H9 (cell line): Measurements from ENCODE around the gene NOD1. TPM values are rescaled to one million over a fixed set of nuclear protein-coding genes. Genes with fewer than 3 reads are reported as not detected.

Experiments
- DNase-seq: peaks from one replicate; pipeline ENCODE4 v3.0.0-alpha.2; 2017
- H2AFZ ChIP-seq: one replicate; pipeline ENCODE4 v1.6.1; 2013; ENCODE audit warnings: mild to moderate bottlenecking, low read length, control low read depth, moderate library complexity
- H2AK5ac ChIP-seq: 2 replicates; pipeline ENCODE4 v1.6.1; 2013; ENCODE audit warnings: low read length, control low read depth, mixed read lengths; ENCODE audit not compliant: insufficient read length
- H2BK120ac ChIP-seq: one replicate; pipeline ENCODE4 v1.6.1; 2013; ENCODE audit warnings: low read depth, mild to moderate bottlenecking, low read length, control low read depth, inconsistent platforms; ENCODE audit not compliant: poor library complexity, severe bottlenecking
- H2BK12ac ChIP-seq: 2 replicates; pipeline ENCODE4 v1.6.1; 2013; ENCODE audit warnings: low read length, control low read depth, mixed read lengths, low read depth; ENCODE audit not compliant: insufficient read length
- H2BK15ac ChIP-seq: 2 replicates; pipeline ENCODE4 v1.6.1; 2013; ENCODE audit warnings: low read depth, low read length, control low read depth
- H2BK20ac ChIP-seq: one replicate; pipeline ENCODE4 v1.6.1; 2013; ENCODE audit warnings: low read depth, mild to moderate bottlenecking, low read length, control low read depth, inconsistent platforms; ENCODE audit not compliant: poor library complexity, severe bottlenecking
- H2BK5ac ChIP-seq: 2 replicates; pipeline ENCODE4 v1.6.1; 2013; ENCODE audit warnings: low read length, control low read depth, mixed read lengths; ENCODE audit not compliant: insufficient read length
- H3K14ac ChIP-seq: 2 replicates; pipeline ENCODE4 v1.6.1; 2013; ENCODE audit warnings: low read length, control low read depth; ENCODE audit not compliant: insufficient read depth
- H3K18ac ChIP-seq: 2 replicates; pipeline ENCODE4 v1.6.1; 2013; ENCODE audit warnings: low read depth, mild to moderate bottlenecking, mixed read lengths, low read length, control low read depth; ENCODE audit not compliant: insufficient read length
- H3K23ac ChIP-seq: 2 replicates; pipeline ENCODE4 v1.6.1; 2013; ENCODE audit warnings: low read length, control low read depth, mixed read lengths, low read depth; ENCODE audit not compliant: insufficient read length
- H3K23me2 ChIP-seq: 2 replicates; pipeline ENCODE4 v1.6.1; 2013; ENCODE audit warnings: low read depth, mild to moderate bottlenecking, mixed read lengths, low read length, control low read depth; ENCODE audit not compliant: insufficient read length, poor library complexity, severe bottlenecking
- H3K27ac ChIP-seq: 2 replicates; pipeline ENCODE4 v1.5.1; 2013; ENCODE audit warnings: low read length, control low read depth, mixed read lengths, low read depth; ENCODE audit not compliant: insufficient read length
- H3K27me3 ChIP-seq: 2 replicates; pipeline ENCODE4 v1.6.1; 2013; ENCODE audit warnings: low read length, control low read depth, inconsistent platforms; ENCODE audit not compliant: insufficient read depth
- H3K4ac ChIP-seq: 2 replicates; pipeline ENCODE4 v1.6.1; 2013; ENCODE audit warnings: low read depth, mild to moderate bottlenecking, control low read depth, inconsistent platforms, low read length, moderate library complexity
- H3K4me1 ChIP-seq: 2 replicates; pipeline ENCODE4 v1.6.1; 2013; ENCODE audit warnings: low read length, control low read depth, inconsistent platforms; ENCODE audit not compliant: insufficient read depth
- H3K4me2 ChIP-seq: 2 replicates; pipeline ENCODE4 v1.6.1; 2013; ENCODE audit warnings: low read length, control low read depth, mixed read lengths; ENCODE audit not compliant: insufficient read length, insufficient read depth
- H3K56ac ChIP-seq: 2 replicates; pipeline ENCODE4 v1.6.1; 2013; ENCODE audit warnings: low read depth, mild to moderate bottlenecking, mixed read lengths, low read length, control low read depth; ENCODE audit not compliant: insufficient read length
- H3K79me1 ChIP-seq: 2 replicates; pipeline ENCODE4 v1.6.1; 2013; ENCODE audit warnings: low read depth, mild to moderate bottlenecking, moderate library complexity, low read length, control low read depth, inconsistent platforms; ENCODE audit not compliant: insufficient read depth, poor library complexity, severe bottlenecking
- H3K79me2 ChIP-seq: 2 replicates; pipeline ENCODE4 v1.6.1; 2013; ENCODE audit warnings: low read length, control low read depth, inconsistent platforms; ENCODE audit not compliant: insufficient read depth
- H3K9ac ChIP-seq: 2 replicates; pipeline ENCODE4 v1.6.1; 2013; ENCODE audit warnings: low read length, control low read depth, mixed read lengths; ENCODE audit not compliant: insufficient read length; ENCODE audit errors: extremely low read depth
- H3K9me3 ChIP-seq: one replicate; pipeline ENCODE4 v1.6.1; 2013; ENCODE audit warnings: low read depth, low read length, inconsistent platforms; ENCODE audit not compliant: control insufficient read depth
- H3T11ph ChIP-seq: one replicate; pipeline ENCODE4 v1.6.1; 2013; ENCODE audit warnings: mild to moderate bottlenecking, low read length, control low read depth, inconsistent platforms
- H4K20me1 ChIP-seq: one replicate; pipeline ENCODE4 v1.6.1; 2013; ENCODE audit not compliant: control insufficient read depth, insufficient read length, insufficient read depth
- H4K5ac ChIP-seq: 2 replicates; pipeline ENCODE4 v1.6.1; 2013; ENCODE audit warnings: low read depth, mild to moderate bottlenecking, mixed read lengths, low read length, control low read depth; ENCODE audit not compliant: insufficient read length
- H4K8ac ChIP-seq: replicated peaks from 2 replicates; pipeline ENCODE4 v1.6.1; 2013; ENCODE audit warnings: low read length, control low read depth, mixed read lengths, low read depth; ENCODE audit not compliant: insufficient read length
- H4K91ac ChIP-seq: 2 replicates; pipeline ENCODE4 v1.6.1; 2013; ENCODE audit warnings: low read depth, mild to moderate bottlenecking, moderate library complexity, mixed read lengths, low read length, control low read depth; ENCODE audit not compliant: insufficient read length
- H3K27ac Mint-ChIP-seq, 3 experiments: 2 replicates in 2 of 3; 3 replicates in 1 of 3; pipeline ENCODE4 v1.8.0; 2020 to 2021; ENCODE audit warnings: mixed read lengths in 3 of 3, mild to moderate bottlenecking in 1 of 3, moderate library complexity in 1 of 3
- H3K27me3 Mint-ChIP-seq: 2 replicates; pipeline ENCODE4 v1.8.0; 2021; ENCODE audit warnings: low read depth, mild to moderate bottlenecking, moderate library complexity, mixed read lengths
- H3K36me3 Mint-ChIP-seq, 3 experiments: 2 replicates in 2 of 3; 3 replicates in 1 of 3; pipeline ENCODE4 v1.8.0; 2020 to 2021; ENCODE audit warnings: low read depth in 3 of 3, mixed read lengths in 3 of 3; ENCODE audit not compliant: insufficient read depth in 1 of 3
- H3K4me1 Mint-ChIP-seq, 2 experiments: 2 replicates each; pipeline ENCODE4 v1.8.0; 2020; ENCODE audit warnings: mixed read lengths in 2 of 2
- H3K4me3 Mint-ChIP-seq, 2 experiments: 2 replicates in 1 of 2; 3 replicates in 1 of 2; pipeline ENCODE4 v1.8.0; 2020 to 2021; ENCODE audit warnings: mild to moderate bottlenecking in 2 of 2, mixed read lengths in 2 of 2, moderate library complexity in 1 of 2
- H3K9me3 Mint-ChIP-seq, 2 experiments: 2 replicates in 1 of 2; 3 replicates in 1 of 2; pipeline ENCODE4 v1.8.0; 2020; ENCODE audit warnings: mild to moderate bottlenecking in 2 of 2, mixed read lengths in 2 of 2, moderate library complexity in 1 of 2
- CTCF ChIP-seq: fragments of 200-600 bp; sonication (generic); conservative IDR thresholded peaks from 3 replicates; pipeline ENCODE4 v1.8.0; 2021; ENCODE audit warnings: antibody characterized with exemption, mild to moderate bottlenecking
- WGBS: extraction: QIAGEN DNeasy Blood & Tissue Kit; methylation state at CpG from one replicate; pipeline ENCODE4 v1.1.7; 2013; ENCODE audit warnings: missing lambda C conversion rate, low lambda C conversion rate, mixed read lengths; ENCODE audit not compliant: insufficient read length; ENCODE audit errors: extremely low coverage; 5-methylcytosine and 5-hydroxymethylcytosine counted together
- total RNA-seq: library from RNA; stranded (reverse); gene quantifications from 2 replicates; pipeline ENCODE4 v1.2.1, GENCODE V29; 2021

Gene NOD1
- total RNA-seq, 1 experiment from 2014 or later, result 5.3 TPM

GRCh38 chr7:30476459-30477145 lies 2.0 kb downstream of the NOD1 start:
- no peak overlapping the region for H3K4me2 ChIP-seq
- H4K5ac ChIP-seq, result peak overlapping the region; percentile 25
- no peak overlapping the region for H2BK15ac ChIP-seq
- H3K4me1 ChIP-seq, result no peaks in the 10 kb centered on the region
- no peak overlapping the region for H3T11ph ChIP-seq
- no peak overlapping the region; a peak in 1 of 7 replicates for H3K27ac Mint-ChIP-seq
- no peaks in the 10 kb centered on the region for H4K20me1 ChIP-seq
- H2BK20ac ChIP-seq, result no peak overlapping the region
- H2BK12ac ChIP-seq, result no peak overlapping the region
- no CpG with 5 or more reads among the region's 10 CpGs for WGBS
- H2BK5ac ChIP-seq, result no peak overlapping the region
- no peak overlapping the region for H3K4me3 Mint-ChIP-seq
- H3K14ac ChIP-seq, result no peak overlapping the region
- peaks cover 9 to 11% of the 10 kb centered on the region in 2 experiments; a peak in 3 of 4 replicates for H3K4me1 Mint-ChIP-seq
- no peak overlapping the region for H3K23ac ChIP-seq
- H2BK120ac ChIP-seq, result no peak overlapping the region
- H3K27me3 Mint-ChIP-seq, result peaks cover 22% of the 10 kb centered on the region
- H2AFZ ChIP-seq, result no peak overlapping the region
- TF ChIP-seq CTCF, result no peak
- no peaks in the 10 kb centered on the region for H3K27me3 ChIP-seq
- H4K91ac ChIP-seq, result no peak overlapping the region
- no peaks in the 10 kb centered on the region for H3K79me1 ChIP-seq
- H3K36me3 Mint-ChIP-seq, result no peaks in the 10 kb centered on the region; a peak in 2 of 7 replicates
- no peak overlapping the region for H3K9ac ChIP-seq
- H4K8ac ChIP-seq, result no peak overlapping the region
- no peaks in the 10 kb centered on the region for H3K79me2 ChIP-seq
- peak overlapping the region; percentile 81 for H2AK5ac ChIP-seq
- no peaks in the 10 kb centered on the region for H3K9me3 ChIP-seq
- peaks cover 11% of the 10 kb centered on the region for H3K23me2 ChIP-seq
- no peak for DNase-seq
- no peak overlapping the region for H3K56ac ChIP-seq
- no peak overlapping the region for H3K27ac ChIP-seq
- no peak overlapping the region for H3K18ac ChIP-seq
- H3K9me3 Mint-ChIP-seq, result no peaks in the 10 kb centered on the region
- no peak overlapping the region for H3K4ac ChIP-seq
